Breast epithelium (tissue), 3 donors: ENCODE measurements around the gene SUGP2.

Experiments used
- CTCF ChIP-seq, 3 donors: fragments of 450-650 bp; IDR thresholded peaks; one replicate each; pipeline ENCODE4 v1.5.1; 2016 to 2017; ENCODE audit warnings: antibody characterized with exemption in 3 of 3, mild to moderate bottlenecking in 3 of 3, moderate library complexity in 3 of 3
- POLR2A ChIP-seq: fragments of 450-650 bp; IDR thresholded peaks from one replicate; pipeline ENCODE4 v1.6.1; 2016; ENCODE audit warnings: antibody characterized with exemption, mild to moderate bottlenecking, moderate library complexity
- POLR2AphosphoS5 ChIP-seq, 3 donors: sonication (generic); formaldehyde crosslinking; IDR thresholded peaks; one replicate each; pipeline ENCODE4 v1.6.1; 2017; ENCODE audit warnings: antibody characterized with exemption in 3 of 3

- TF ChIP-seq CTCF (IDR thresholded peaks at IDR 0.05) (no peak), POLR2A (no peak), POLR2AphosphoS5 (IDR thresholded peaks at IDR 0.05) (no peak)
Observed at GRCh38 chr19:18949858-18950257, 83.5 kb downstream of the SUGP2 start.
